NCI-H226 (cell line): ENCODE results near the gene BOK.

Experiments used
- DNase-seq: peaks from one replicate; pipeline ENCODE4 v3.0.0-alpha.2; 2015

Gene BOK

DNA sequence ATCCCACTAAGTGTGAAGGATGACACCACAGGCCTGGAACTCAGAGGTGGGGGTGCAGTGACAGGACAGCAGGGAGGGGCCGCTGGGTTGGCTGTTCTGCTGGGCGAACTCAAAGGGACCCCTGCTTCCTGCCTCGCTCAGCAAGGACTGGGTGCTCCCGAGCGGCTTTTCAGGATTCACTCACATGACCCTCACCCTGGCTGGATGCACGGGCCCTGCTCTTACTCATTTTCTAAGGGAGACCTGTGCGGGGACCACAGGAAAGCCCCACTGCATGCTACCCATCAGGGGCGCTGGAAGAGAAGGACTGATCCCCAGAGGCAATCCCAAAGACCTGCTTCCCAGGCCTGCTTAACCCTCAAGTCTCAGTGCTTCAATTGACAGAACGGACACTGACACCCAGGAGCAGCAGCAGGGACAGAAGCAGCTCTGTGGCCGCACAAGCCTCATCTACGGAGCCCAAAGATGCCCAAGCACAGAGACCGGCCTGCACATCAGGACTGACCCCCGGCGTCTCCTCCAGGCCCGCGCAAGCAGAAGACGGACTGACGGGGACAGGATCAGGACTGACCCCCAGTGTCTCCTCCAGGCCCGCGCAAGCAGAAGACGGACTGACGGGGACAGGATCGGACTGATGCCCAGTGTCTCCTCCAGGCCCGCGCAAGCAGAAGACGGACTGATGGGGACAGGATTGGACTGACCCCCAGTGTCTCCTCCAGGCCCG lies 48.8 kb downstream of the BOK start:
- DNase-seq: no peak

DNA sequence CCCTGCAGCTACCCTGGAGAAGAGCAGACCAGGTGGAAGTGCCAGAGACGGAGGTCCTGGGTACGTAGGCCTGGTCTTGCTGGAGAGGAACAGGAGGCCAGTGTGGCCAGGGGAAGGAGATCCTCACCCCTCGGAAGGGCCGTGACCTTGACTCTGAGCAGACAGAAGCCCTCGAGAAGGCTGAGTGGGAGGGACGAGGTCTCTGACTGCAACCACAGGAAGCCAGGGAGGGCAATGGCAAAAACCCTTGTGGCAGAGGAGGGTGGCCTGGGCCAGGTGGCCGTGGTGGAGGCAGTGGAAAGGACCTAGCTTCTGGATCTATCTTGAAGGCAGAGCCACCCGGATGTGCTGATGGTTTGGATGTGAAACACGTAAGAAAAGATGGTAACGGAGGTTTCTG lies 50.3 kb downstream of the BOK start:
- no peak for DNase-seq

- DNase-seq: peak; percentile 84
Observed at GRCh38 chr2:241609859-241610793, 51.6 kb downstream of the BOK start.

DNA sequence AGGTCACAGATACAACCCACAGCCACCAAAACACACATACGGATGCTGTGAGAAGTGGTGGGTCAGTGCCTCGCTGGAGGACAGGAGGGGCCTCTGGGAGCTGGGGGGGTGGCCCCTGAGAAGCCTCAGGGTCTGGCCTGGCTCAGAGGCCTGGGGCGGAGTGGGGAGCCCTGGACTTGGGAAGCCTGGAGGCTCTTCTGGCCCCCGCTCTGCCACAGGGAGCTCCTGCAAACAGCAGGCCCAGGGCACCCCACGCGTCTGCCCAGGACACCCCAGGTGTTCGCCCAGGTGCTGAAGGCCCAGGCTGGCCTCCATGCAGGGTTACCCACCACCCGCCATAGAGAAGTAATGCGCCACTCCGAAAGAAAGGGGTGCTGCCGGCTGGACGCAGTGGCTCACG lies 52.5 kb downstream of the BOK start:
- DNase-seq: no peak

GRCh38 chr2:241612156-241613016 lies 53.8 kb downstream of the BOK start:
- DNase-seq: no peak

DNA sequence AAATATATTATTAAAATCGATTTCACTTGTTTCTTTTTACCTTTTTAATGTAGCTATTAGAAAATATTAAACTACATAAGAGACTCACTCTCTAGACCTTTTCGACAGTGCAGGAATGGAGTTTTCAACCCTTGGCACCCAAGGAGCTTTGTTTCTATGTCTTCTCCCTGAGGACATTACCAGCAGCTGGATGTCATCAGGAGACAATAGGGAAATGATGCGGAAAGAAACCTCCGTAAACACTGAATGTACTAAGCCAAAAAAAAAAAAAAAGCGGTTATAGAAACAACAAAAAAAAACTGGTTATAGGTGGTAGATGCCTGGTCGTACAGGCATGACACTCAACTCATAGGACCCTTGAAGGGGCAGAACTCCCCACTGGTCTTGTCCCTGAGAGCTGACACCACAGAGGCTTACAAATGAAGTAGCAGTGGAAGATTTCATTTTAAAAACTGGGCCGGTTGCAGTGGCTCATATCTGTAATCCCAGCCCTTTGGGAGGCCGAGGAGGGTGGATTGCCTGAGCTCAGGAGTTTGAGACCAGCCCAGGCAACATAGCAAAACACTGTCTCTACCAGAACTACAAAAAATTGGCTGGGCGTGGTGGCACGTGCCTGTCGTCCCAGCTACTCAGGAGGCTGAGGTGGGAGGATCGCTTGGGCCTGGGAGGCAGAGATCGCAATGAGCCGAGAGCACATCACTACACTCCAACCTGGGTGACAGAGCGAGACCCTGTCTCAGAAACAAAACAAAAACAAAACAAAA lies 54.7 kb downstream of the BOK start:
- no peak for DNase-seq

DNA sequence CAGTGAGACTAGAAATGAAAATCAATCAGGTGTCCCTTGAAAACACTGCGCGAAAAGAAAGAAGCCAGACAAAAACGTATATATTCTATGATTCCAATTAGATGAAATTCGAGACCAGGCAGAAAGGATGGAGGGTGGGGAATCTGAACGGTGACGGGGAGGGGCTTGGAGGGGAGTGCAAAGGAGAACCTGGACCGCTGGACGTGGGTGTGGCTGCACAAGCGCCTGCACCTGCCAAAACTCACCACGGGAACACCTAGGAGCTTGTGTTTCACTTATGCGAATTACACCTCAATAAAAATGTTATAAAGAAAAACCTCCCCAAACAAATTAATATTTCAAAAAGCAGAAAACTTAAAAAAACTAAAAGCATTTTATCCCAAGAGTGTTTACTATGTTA lies 56.5 kb downstream of the BOK start:
- DNase-seq: no peak

- no peak for DNase-seq
Observed at GRCh38 chr2:241615522-241616052, 57.0 kb downstream of the BOK start.

- DNase-seq: no peak
Observed at GRCh38 chr2:241616168-241617125, 57.9 kb downstream of the BOK start.

GRCh38 chr2:241617431-241618154 lies 59.0 kb downstream of the BOK start:
- DNase-seq: no peak

GRCh38 chr2:241618296-241618805 lies 59.8 kb downstream of the BOK start:
- DNase-seq: no peak

DNA sequence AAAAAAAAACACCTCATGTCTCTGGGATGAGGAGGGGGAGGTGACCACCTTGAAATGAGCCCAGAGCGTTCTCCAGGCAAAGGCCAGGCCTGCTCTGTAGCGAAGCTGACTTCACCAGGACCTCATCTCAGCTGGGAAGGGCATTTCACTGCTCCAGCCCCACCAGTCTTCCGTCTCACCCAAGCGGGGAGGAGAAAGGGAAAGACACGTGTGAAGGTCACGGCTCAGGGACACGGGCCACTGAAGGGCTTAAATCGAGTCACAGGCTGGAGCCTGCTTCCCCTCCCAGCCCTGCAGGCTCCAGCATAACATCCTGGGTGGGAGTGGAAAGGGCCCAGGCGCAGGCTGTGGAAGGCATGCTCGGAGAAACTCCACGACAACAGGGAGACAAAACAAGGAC lies 60.3 kb downstream of the BOK start:
- DNase-seq: no peak

GRCh38 chr2:241619597-241620418 lies 61.3 kb downstream of the BOK start:
- no peak for DNase-seq

GRCh38 chr2:241620419-241620769 lies 61.8 kb downstream of the BOK start:
- DNase-seq: no peak
